Epithelial cell of esophagus (primary cell): ENCODE data around the gene HSPA5.
"Not testable (repeated sequence)": the region's sequence is repeated elsewhere in the genome, so short reads cannot be mapped to it uniquely, and the experiment has no call there.

Source experiments
- DNase-seq: peaks from one replicate; pipeline ENCODE4 v3.0.0; 2010; ENCODE audit warnings: low read depth
- H3K4me3 ChIP-seq: 2 replicates; pipeline ENCODE4 v1.5.1; 2011; ENCODE audit warnings: mild to moderate bottlenecking, low read length, control low read depth
- TF ChIP-seq, protein P1 (sequence below): IDR thresholded peaks from 2 replicates; pipeline ENCODE4 v1.5.1; 2011; ENCODE audit warnings: low read depth, mild to moderate bottlenecking, low read length, control low read depth, inconsistent platforms; ENCODE audit not compliant: insufficient read depth; ENCODE audit errors: missing control alignments

HSPA5 gene

DNA sequence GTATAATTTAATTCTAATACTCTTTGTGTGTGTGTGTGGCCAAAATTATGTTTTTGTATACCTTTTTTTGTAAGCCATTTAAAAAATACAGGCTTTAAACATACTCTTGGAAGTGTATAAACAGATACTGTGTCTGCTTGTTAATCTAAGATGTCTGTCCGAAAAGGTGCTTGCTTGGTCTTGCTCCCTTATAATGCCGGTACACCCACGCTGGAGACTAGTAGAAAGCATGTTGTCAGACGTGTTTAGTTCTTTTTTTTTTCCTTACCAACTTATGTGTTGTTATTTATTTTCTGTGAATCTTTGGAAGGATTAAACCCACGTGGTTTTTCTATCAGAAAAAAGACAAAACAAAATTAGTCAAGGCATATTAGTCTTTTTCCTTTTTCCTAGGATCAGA lies 29.9 kb upstream of the HSPA5 start:
- TF ChIP-seq, protein P1, sequence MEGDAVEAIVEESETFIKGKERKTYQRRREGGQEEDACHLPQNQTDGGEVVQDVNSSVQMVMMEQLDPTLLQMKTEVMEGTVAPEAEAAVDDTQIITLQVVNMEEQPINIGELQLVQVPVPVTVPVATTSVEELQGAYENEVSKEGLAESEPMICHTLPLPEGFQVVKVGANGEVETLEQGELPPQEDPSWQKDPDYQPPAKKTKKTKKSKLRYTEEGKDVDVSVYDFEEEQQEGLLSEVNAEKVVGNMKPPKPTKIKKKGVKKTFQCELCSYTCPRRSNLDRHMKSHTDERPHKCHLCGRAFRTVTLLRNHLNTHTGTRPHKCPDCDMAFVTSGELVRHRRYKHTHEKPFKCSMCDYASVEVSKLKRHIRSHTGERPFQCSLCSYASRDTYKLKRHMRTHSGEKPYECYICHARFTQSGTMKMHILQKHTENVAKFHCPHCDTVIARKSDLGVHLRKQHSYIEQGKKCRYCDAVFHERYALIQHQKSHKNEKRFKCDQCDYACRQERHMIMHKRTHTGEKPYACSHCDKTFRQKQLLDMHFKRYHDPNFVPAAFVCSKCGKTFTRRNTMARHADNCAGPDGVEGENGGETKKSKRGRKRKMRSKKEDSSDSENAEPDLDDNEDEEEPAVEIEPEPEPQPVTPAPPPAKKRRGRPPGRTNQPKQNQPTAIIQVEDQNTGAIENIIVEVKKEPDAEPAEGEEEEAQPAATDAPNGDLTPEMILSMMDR, result no peak
- H3K4me3 ChIP-seq, result peak overlapping the region; percentile 10
- peak; percentile 80 for DNase-seq

DNA sequence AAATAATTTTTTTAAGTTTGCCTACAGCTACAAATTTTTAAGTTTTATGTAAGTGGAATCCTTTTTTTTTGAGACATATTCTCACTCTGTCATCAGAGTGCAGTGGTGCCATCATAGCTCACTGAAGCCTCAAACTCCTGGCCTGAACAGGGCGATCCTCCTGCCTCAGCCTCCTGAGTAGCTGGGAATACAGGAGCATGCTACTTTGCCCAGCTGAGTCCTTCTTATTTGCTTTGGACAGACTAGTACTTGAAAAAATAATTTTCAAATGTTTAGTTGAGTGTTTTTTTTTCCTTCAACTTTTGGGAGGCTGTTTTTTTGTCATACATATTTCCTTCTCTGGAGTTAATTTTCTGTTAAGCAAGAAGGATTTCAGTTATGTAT lies 27.9 kb upstream of the HSPA5 start:
- no peak overlapping the region for H3K4me3 ChIP-seq
- DNase-seq, result no peak
- TF ChIP-seq, protein P1, result no peak

DNA sequence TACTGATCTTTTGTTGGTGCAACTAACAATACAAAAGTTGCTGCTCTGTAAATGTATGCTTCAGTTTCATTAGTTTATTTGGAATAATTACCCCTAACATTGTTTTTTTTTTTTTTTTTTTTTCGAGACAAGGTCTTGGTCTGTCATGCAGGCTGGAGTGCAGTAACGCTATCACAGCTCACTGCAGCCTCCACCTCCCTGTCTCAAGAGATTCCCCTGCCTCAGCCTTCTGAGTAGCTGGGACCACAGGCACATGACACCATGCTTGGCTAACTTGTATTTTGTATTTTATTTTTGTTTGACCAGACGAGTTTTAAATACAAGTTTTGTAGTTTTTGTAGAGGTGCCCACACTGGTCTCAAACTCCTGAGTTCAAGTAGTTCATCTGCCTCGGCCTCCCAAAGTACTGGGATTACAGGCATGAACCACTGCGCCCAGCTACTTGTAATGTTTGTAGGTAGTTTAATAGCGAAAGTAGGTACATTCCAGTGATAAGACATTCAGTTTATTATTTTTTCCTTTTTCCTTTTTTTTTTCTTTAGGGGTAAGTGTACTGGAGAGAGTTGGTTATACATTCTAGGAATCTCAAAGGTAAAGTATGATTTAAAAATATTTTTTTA lies 27.4 kb upstream of the HSPA5 start:
- TF ChIP-seq, protein P1, result no peak
- H3K4me3 ChIP-seq, result no peak overlapping the region
- DNase-seq, result no peak

DNA sequence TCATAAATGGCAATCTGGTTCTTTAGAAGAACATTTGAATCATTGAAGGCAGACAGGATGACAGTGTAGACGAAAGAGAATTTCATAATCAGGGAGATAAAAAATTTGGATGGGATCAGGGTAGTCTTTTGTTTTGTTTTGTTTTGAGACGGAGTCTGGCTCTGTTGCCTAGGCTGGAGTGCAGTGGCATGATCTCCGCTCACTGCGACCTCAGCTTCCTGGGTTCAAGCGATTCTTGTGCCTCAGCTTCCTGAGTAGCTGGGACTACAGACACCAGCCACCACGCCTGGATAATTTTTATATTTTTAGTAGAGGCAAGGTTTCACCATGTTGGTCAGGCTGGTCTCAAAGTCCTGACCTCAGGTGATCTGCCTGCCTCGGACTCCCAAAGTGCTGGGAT lies 22.9 kb upstream of the HSPA5 start:
- H3K4me3 ChIP-seq, DNase-seq: not testable (repeated sequence)

DNA sequence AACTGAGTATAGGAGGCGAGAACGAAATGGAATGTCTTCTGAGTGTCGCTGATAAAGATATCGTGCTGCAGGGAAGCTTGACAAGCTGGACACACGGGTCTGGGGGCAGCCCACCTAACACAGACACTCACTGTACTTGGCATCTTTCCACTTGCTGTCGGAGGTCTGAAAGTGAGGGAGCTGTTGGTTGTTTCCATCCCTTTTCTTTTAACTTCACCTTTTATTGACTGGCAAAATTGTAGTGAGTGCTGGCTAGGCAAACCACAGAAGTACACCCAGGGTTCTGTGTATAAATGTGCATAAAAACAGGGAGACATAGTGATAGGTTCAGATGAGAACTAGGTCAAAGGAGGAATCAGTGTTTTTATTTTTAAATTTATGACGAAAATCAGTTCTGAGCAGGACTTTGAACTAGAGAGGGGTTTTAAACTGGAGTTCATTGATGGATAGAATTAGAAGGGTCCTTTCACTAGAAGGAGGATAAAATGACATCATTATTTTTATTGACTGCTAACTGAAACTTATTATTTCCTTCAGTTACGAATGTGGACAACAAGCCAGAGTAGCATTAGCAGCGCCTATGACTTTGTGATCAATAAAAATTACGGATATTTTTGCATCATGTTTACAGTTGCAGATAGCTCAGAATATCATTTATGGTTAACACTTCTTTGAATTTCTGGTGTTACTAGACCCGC lies 21.3 kb upstream of the HSPA5 start:
- TF ChIP-seq, protein P1, result no peak
- H3K4me3 ChIP-seq, result peak overlapping the region; percentile 93
- no peak for DNase-seq

DNA sequence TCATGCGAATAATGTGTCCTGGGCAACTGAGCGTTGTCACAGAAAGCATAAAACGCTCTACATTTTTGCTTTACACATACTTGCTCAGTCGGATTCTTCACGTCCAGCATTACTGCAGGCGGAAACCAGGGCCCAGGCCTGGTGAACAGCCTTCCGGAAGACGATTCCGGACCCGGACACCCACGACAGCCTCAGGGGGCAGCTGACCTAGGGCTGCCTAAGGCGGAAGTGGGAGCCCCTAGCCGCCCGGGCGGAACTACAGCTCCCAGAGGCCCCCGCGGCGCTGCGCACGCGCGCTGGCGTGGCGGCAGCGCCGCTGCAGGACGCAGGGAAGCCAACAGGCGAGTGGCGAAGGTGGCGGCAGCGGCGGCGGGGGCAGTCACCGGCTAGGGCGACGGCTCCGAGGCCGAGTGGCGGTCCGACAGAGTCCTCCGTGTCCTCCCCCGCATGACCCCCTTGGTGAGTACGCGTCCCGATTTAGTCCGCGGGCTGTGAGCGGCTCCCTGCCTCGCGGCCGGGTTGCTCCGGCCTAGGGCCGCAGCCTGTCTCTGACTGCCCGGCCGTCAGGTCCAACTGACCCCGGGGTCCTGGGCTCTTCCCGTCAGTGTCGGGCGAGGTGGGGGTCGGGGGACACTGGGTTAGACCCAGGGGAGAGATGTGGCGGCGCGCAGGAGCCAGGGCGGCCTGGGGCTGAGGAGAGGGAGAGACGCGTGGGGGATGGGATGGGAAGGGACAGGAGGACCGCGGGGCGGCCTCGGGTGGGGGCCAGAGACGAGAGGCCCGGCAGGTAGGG lies 20.6 kb upstream of the HSPA5 start, which contains the start of gene GAPVD1:
TSS of gene GAPVD1 (plus strand) at position 326 of the 793 bp plus-strand sequence. CDS start 37,096 bp downstream, outside the sequence.
- DNase-seq, result peak; percentile 84
- H3K4me3 ChIP-seq, result peak within 1 kb of the TSS; percentile 93
- TF ChIP-seq, protein P1, result no peak

DNA sequence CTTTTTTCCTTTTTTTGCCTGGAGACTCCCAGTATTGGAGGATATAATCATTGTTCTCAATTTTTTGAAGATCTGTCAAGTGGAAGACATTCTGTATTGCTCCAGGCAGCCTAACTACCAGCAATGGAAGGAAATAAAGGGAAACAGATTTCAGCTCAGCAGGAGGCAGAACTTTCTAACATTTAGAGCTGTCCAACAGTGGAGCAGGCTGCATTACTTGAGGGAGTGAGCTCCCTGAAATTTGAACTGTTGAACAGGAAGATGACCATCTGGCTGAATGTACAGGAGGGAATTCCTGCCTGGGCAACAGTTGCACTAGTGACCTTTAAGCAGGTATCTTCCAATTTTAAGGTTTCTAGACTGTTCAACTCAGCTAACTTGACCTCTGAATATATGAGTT lies 19.4 kb upstream of the HSPA5 start:
- TF ChIP-seq, protein P1, result no peak
- no peak for DNase-seq
- no peak overlapping the region for H3K4me3 ChIP-seq
